ENCODE results near the gene ADCK1.

DNA sequence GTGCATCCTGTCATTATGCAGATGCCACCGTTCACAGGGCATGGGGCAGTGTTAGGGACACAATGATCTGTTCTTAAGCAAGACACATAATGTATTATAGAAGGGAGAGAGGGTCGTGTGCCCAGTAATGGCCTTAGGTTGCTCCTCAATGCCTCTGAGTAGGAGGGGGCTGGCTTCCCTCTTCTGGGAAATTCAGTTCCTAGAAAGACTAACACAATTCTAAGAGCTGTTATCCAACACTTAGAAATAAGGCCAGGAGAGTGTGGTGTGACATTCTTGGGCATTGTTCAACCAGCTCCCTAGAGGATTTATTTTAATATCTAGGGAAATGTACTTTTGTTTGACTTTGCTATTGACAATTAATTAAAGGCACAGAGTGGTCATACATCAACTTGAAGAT is 118.5 kb downstream of the ADCK1 start:
- TF ChIP-seq, protein P1, sequence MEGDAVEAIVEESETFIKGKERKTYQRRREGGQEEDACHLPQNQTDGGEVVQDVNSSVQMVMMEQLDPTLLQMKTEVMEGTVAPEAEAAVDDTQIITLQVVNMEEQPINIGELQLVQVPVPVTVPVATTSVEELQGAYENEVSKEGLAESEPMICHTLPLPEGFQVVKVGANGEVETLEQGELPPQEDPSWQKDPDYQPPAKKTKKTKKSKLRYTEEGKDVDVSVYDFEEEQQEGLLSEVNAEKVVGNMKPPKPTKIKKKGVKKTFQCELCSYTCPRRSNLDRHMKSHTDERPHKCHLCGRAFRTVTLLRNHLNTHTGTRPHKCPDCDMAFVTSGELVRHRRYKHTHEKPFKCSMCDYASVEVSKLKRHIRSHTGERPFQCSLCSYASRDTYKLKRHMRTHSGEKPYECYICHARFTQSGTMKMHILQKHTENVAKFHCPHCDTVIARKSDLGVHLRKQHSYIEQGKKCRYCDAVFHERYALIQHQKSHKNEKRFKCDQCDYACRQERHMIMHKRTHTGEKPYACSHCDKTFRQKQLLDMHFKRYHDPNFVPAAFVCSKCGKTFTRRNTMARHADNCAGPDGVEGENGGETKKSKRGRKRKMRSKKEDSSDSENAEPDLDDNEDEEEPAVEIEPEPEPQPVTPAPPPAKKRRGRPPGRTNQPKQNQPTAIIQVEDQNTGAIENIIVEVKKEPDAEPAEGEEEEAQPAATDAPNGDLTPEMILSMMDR (IDR thresholded peaks at IDR 0.05) = no peak
- TF ChIP-seq NR3C1 (IDR thresholded peaks at IDR 0.05) = no peak
- no peak for TF ChIP-seq SMC3 (IDR thresholded peaks at IDR 0.05)
- TF ChIP-seq RFX5 (IDR thresholded peaks at IDR 0.05) = no peak
- TF ChIP-seq POLR2A (IDR thresholded peaks at IDR 0.05; ENCODE audit: low read length) = no peak
- no peak for TF ChIP-seq TP53 (CRISPR knock-in tag; IDR thresholded peaks at IDR 0.05)
- TF ChIP-seq CBX2 (IDR thresholded peaks at IDR 0.05; ENCODE audit: borderline replicate concordance, low read depth) = no peak
- no peak for TF ChIP-seq EHMT2 (IDR thresholded peaks at IDR 0.05; ENCODE audit: low read depth)
- no peak for TF ChIP-seq NFE2L2 (conservative IDR thresholded peaks at IDR 0.05; ENCODE audit: low read length)
- no peak for TF ChIP-seq EP300 (IDR thresholded peaks at IDR 0.05)
- no peak for TF ChIP-seq PHF8 (IDR thresholded peaks at IDR 0.05; ENCODE audit: borderline replicate concordance, low read depth)
- no peak for TF ChIP-seq RAD21 (conservative IDR thresholded peaks at IDR 0.05 in 1 of 2, IDR thresholded peaks at IDR 0.05 in 1 of 2)
